Karpas-422 (cell line): ENCODE data around the gene DCT. TPM values are rescaled to one million over a fixed set of nuclear protein-coding genes. Genes with fewer than 3 reads are reported as not detected.
"Not testable (repeated sequence)": the region's sequence is repeated elsewhere in the genome, so short reads cannot be mapped to it uniquely, and the experiment has no call there.

Experiments used
- DNase-seq: peaks from one replicate; pipeline ENCODE4 v3.0.0-alpha.2; 2015
- H2AFZ ChIP-seq: fragments of 200-600 bp; sonication (generic); 2 replicates; pipeline ENCODE4 v1.6.1; 2014; ENCODE audit warnings: antibody characterized with exemption, low read length, mixed read lengths
- H3K27ac ChIP-seq: fragments of 200-600 bp; sonication (generic); 2 replicates; pipeline ENCODE4 v1.5.1; 2014; ENCODE audit warnings: mild to moderate bottlenecking, low read length, moderate library complexity
- H3K27me3 ChIP-seq: fragments of 200-600 bp; sonication (generic); 2 replicates; pipeline ENCODE4 v1.6.1; 2014; ENCODE audit warnings: low read length, mixed read lengths
- H3K36me3 ChIP-seq: fragments of 200-600 bp; sonication (generic); 2 replicates; pipeline ENCODE4 v1.6.1; 2014; ENCODE audit warnings: low read length, mixed read lengths; ENCODE audit not compliant: insufficient read depth
- H3K4me1 ChIP-seq: fragments of 200-600 bp; sonication (generic); 2 replicates; pipeline ENCODE4 v1.6.1; 2014; ENCODE audit warnings: mild to moderate bottlenecking, low read length, mixed read lengths
- H3K4me2 ChIP-seq: fragments of 200-600 bp; sonication (generic); 2 replicates; pipeline ENCODE4 v1.6.1; 2014; ENCODE audit warnings: low read length, low read depth, mild to moderate bottlenecking; ENCODE audit not compliant: poor library complexity, severe bottlenecking
- H3K4me3 ChIP-seq: fragments of 200-600 bp; sonication (generic); 2 replicates; pipeline ENCODE4 v1.5.1; 2014; ENCODE audit warnings: mild to moderate bottlenecking, antibody characterized with exemption, low read length, mixed read lengths
- H3K79me2 ChIP-seq: fragments of 200-600 bp; sonication (generic); 2 replicates; pipeline ENCODE4 v1.6.1; 2014; ENCODE audit warnings: mild to moderate bottlenecking, low read length, mixed read lengths
- H3K9ac ChIP-seq: fragments of 200-600 bp; sonication (generic); 2 replicates; pipeline ENCODE4 v1.6.0; 2014; ENCODE audit warnings: low read length
- H3K9me2 ChIP-seq: fragments of 200-600 bp; sonication (generic), shearing (Covaris generic); replicated peaks from 2 replicates; pipeline ENCODE4 v1.6.0; 2014; ENCODE audit warnings: mild to moderate bottlenecking, low read length, moderate library complexity; ENCODE audit not compliant: insufficient read depth
- H3K9me3 ChIP-seq: fragments of 300-700, 200-600 bp; sonication (generic); 2 replicates; pipeline ENCODE4 v1.6.1; 2014; ENCODE audit warnings: low read length, mixed read lengths
- H4K20me1 ChIP-seq: fragments of 200-600 bp; sonication (generic); 2 replicates; pipeline ENCODE4 v1.6.1; 2014; ENCODE audit warnings: mild to moderate bottlenecking, antibody characterized with exemption, low read length, low read depth; ENCODE audit not compliant: insufficient read depth
- total RNA-seq: library from RNA; depleted of rRNA; stranded (reverse); fragments of >200 nt; shearing (Covaris generic); gene quantifications from 2 replicates; pipeline ENCODE4 v1.2.3, GENCODE V29; 2014; ENCODE audit warnings: low replicate concordance; rRNA removed

DCT gene
- total RNA-seq, result 0.14 TPM in 1 of 2 replicates, not detected in the other

- Histone ChIP-seq H3K9me3 (no peaks in the 10 kb centered on the region), H3K27ac (no peak within 1 kb of the TSS), H2AFZ (no peak within 1 kb of the TSS), H3K36me3 (no peaks in the 10 kb centered on the region), H3K4me2 (no peak within 1 kb of the TSS), H3K9ac (no peak within 1 kb of the TSS), H3K79me2 (no peaks in the 10 kb centered on the region), H3K27me3 (no peaks in the 10 kb centered on the region), H3K4me1 (no peaks in the 10 kb centered on the region), H3K9me2 (no peaks in the 10 kb centered on the region), H4K20me1 (no peaks in the 10 kb centered on the region), H3K4me3 (no peak within 1 kb of the TSS)
- DNase-seq, result no peak
Observed at GRCh38 chr13:94479616-94480015, at the start of gene DCT. TSS of gene DCT (minus strand) at chr13:94479682. CDS start at chr13:94479255, 427 bp downstream.

GRCh38 chr13:94526956-94527355, 47.5 kb upstream of the DCT start:
- not testable (repeated sequence) for H3K36me3 ChIP-seq, DNase-seq, H2AFZ ChIP-seq

GRCh38 chr13:94525781-94526180, 46.3 kb upstream of the DCT start:
- H3K27ac ChIP-seq, result no peak overlapping the region
- no peak overlapping the region for H3K9ac ChIP-seq
- no peaks in the 10 kb centered on the region for H3K79me2 ChIP-seq
- no peaks in the 10 kb centered on the region for H3K27me3 ChIP-seq
- no peak overlapping the region for H2AFZ ChIP-seq
- H3K9me2 ChIP-seq, result no peaks in the 10 kb centered on the region; the same call in 1 of the 2 replicates
- H4K20me1 ChIP-seq, result no peaks in the 10 kb centered on the region
- H3K4me1 ChIP-seq, result no peaks in the 10 kb centered on the region
- H3K9me3 ChIP-seq, result no peaks in the 10 kb centered on the region
- no peaks in the 10 kb centered on the region for H3K36me3 ChIP-seq
- no peak overlapping the region for H3K4me2 ChIP-seq
- no peak overlapping the region for H3K4me3 ChIP-seq
- no peak for DNase-seq

More at GRCh38 chr13:94526956-94527355, 47.5 kb upstream of the DCT start:
- H3K9me2 ChIP-seq, H3K9ac ChIP-seq, H3K27me3 ChIP-seq, H3K4me2 ChIP-seq, H3K4me3 ChIP-seq, H3K79me2 ChIP-seq, H3K9me3 ChIP-seq, H3K4me1 ChIP-seq, H4K20me1 ChIP-seq, H3K27ac ChIP-seq: not testable (repeated sequence)

- Histone ChIP-seq H3K27me3 (no peaks in the 10 kb centered on the region), H3K9ac (no peak overlapping the region), H4K20me1 (no peaks in the 10 kb centered on the region), H2AFZ (no peak overlapping the region), H3K36me3 (no peaks in the 10 kb centered on the region), H3K9me3 (no peaks in the 10 kb centered on the region), H3K79me2 (no peaks in the 10 kb centered on the region), H3K9me2 (no peaks in the 10 kb centered on the region; the same call in 1 of the 2 replicates), H3K4me1 (no peaks in the 10 kb centered on the region), H3K4me2 (no peak overlapping the region), H3K4me3 (no peak overlapping the region), H3K27ac (no peak overlapping the region)
- no peak for DNase-seq
Observed at GRCh38 chr13:94524407-94524806, 44.9 kb upstream of the DCT start.

GRCh38 chr13:94520001-94520400, 40.5 kb upstream of the DCT start:
- Histone ChIP-seq H3K79me2 (no peaks in the 10 kb centered on the region), H4K20me1 (no peaks in the 10 kb centered on the region), H3K9ac (no peak overlapping the region), H3K9me2 (no peaks in the 10 kb centered on the region), H3K27ac (no peak overlapping the region), H3K4me3 (no peak overlapping the region), H3K27me3 (no peaks in the 10 kb centered on the region), H2AFZ (no peak overlapping the region), H3K4me1 (no peaks in the 10 kb centered on the region), H3K9me3 (no peaks in the 10 kb centered on the region), H3K36me3 (no peaks in the 10 kb centered on the region), H3K4me2 (no peak overlapping the region)
- DNase-seq, result no peak

GRCh38 chr13:94516456-94516855, 37.0 kb upstream of the DCT start:
- H3K9me3 ChIP-seq, result no peaks in the 10 kb centered on the region
- no peaks in the 10 kb centered on the region for H3K27me3 ChIP-seq
- H3K4me3 ChIP-seq, result no peak overlapping the region
- H3K4me1 ChIP-seq, result no peaks in the 10 kb centered on the region
- H3K9ac ChIP-seq, result no peak overlapping the region
- no peaks in the 10 kb centered on the region for H3K79me2 ChIP-seq
- no peak overlapping the region for H3K27ac ChIP-seq
- H3K9me2 ChIP-seq, result no peaks in the 10 kb centered on the region
- no peaks in the 10 kb centered on the region for H3K36me3 ChIP-seq
- no peak overlapping the region for H2AFZ ChIP-seq
- no peak for DNase-seq
- no peak overlapping the region for H3K4me2 ChIP-seq
- no peaks in the 10 kb centered on the region for H4K20me1 ChIP-seq

GRCh38 chr13:94515911-94516310, 36.4 kb upstream of the DCT start:
- Histone ChIP-seq H3K27ac (no peak overlapping the region), H3K4me2 (no peak overlapping the region), H3K9ac (no peak overlapping the region), H3K4me1 (no peaks in the 10 kb centered on the region), H2AFZ (no peak overlapping the region), H3K4me3 (no peak overlapping the region), H3K27me3 (no peaks in the 10 kb centered on the region), H3K9me2 (no peaks in the 10 kb centered on the region), H4K20me1 (no peaks in the 10 kb centered on the region), H3K9me3 (no peaks in the 10 kb centered on the region), H3K79me2 (no peaks in the 10 kb centered on the region), H3K36me3 (no peaks in the 10 kb centered on the region)
- no peak for DNase-seq

GRCh38 chr13:94515374-94515773, 35.9 kb upstream of the DCT start:
- Histone ChIP-seq H3K27ac (no peak overlapping the region), H3K79me2 (no peaks in the 10 kb centered on the region), H3K9me3 (no peaks in the 10 kb centered on the region), H3K4me1 (no peaks in the 10 kb centered on the region), H3K4me3 (no peak overlapping the region), H3K9me2 (no peaks in the 10 kb centered on the region), H3K4me2 (no peak overlapping the region), H3K9ac (no peak overlapping the region), H2AFZ (no peak overlapping the region), H3K36me3 (no peaks in the 10 kb centered on the region), H3K27me3 (no peaks in the 10 kb centered on the region), H4K20me1 (no peaks in the 10 kb centered on the region)
- no peak for DNase-seq

GRCh38 chr13:94513026-94513425, 33.5 kb upstream of the DCT start:
- no peaks in the 10 kb centered on the region for H4K20me1 ChIP-seq
- H3K27me3 ChIP-seq, result no peaks in the 10 kb centered on the region
- no peak overlapping the region for H3K4me2 ChIP-seq
- no peaks in the 10 kb centered on the region for H3K4me1 ChIP-seq
- no peak overlapping the region for H3K4me3 ChIP-seq
- no peak overlapping the region for H2AFZ ChIP-seq
- no peaks in the 10 kb centered on the region for H3K9me3 ChIP-seq
- H3K27ac ChIP-seq, result no peak overlapping the region
- no peak for DNase-seq
- H3K36me3 ChIP-seq, result no peaks in the 10 kb centered on the region
- no peak overlapping the region for H3K9ac ChIP-seq
- H3K9me2 ChIP-seq, result no peaks in the 10 kb centered on the region
- H3K79me2 ChIP-seq, result no peaks in the 10 kb centered on the region
